A549 (cell line): ENCODE measurements around the gene PCOLCE2.

Source experiments
- BHLHE40 ChIP-seq: IDR thresholded peaks from 2 replicates; pipeline ENCODE4 v1.6.1; 2012; ENCODE audit warnings: low read depth, low read length, inconsistent platforms
- CEBPB ChIP-seq, 2 experiments: fragments of >200 bp in 1 of 2; sonication (Bioruptor Twin) in 1 of 2; formaldehyde crosslinking in 1 of 2; IDR thresholded peaks; 2 replicates each; pipeline ENCODE4 v1.6.1; 2012 to 2016
- CHD4 ChIP-seq: fragments of 200-600 bp; sonication (generic); IDR thresholded peaks from 2 replicates; pipeline ENCODE4 v1.6.1; 2016; ENCODE audit warnings: antibody characterized with exemption, mild to moderate bottlenecking, borderline replicate concordance
- CTCF ChIP-seq: fragments of >200 bp; sonication (Bioruptor Twin); formaldehyde crosslinking; IDR thresholded peaks from 3 replicates; pipeline ENCODE4 v1.5.1; 2016
- HOXB5 ChIP-seq: fragments of 250-450 bp; sonication (Bioruptor Pico); IDR thresholded peaks from 2 replicates; pipeline ENCODE4 v1.5.0; 2020; ENCODE audit warnings: mild to moderate bottlenecking, moderate library complexity
- MAFK ChIP-seq: fragments of 450-650 bp; IDR thresholded peaks from 2 replicates; pipeline ENCODE4 v1.6.1; 2014; ENCODE audit not compliant: partially characterized antibody
- MAZ ChIP-seq: fragments of 150-350 bp; IDR thresholded peaks from 2 replicates; pipeline ENCODE4 v1.6.1; 2014; ENCODE audit warnings: antibody characterized with exemption, low read depth, low read length, borderline replicate concordance
- POLR2A ChIP-seq: IDR thresholded peaks from 2 replicates; pipeline ENCODE4 v1.6.1; 2012; ENCODE audit warnings: mild to moderate bottlenecking, low read length
- RAD21 ChIP-seq, 2 experiments: fragments of >200 bp in 1 of 2; sonication (Bioruptor Twin) in 1 of 2; formaldehyde crosslinking in 1 of 2; IDR thresholded peaks in 1 of 2; conservative IDR thresholded peaks in 1 of 2; 2 replicates in 1 of 2; 3 replicates in 1 of 2; pipeline ENCODE4 v1.6.1; 2012 to 2018; ENCODE audit warnings: inconsistent platforms in 1 of 2
- RFX5 ChIP-seq: fragments of 450-650 bp; IDR thresholded peaks from 2 replicates; pipeline ENCODE4 v1.7.1; 2014; ENCODE audit warnings: antibody characterized with exemption, mild to moderate bottlenecking, moderate library complexity
- TF ChIP-seq, protein P1 (sequence below): fragments of 450-650 bp; IDR thresholded peaks from 2 replicates; pipeline ENCODE4 v1.6.1; 2014; ENCODE audit warnings: antibody characterized with exemption

DNA sequence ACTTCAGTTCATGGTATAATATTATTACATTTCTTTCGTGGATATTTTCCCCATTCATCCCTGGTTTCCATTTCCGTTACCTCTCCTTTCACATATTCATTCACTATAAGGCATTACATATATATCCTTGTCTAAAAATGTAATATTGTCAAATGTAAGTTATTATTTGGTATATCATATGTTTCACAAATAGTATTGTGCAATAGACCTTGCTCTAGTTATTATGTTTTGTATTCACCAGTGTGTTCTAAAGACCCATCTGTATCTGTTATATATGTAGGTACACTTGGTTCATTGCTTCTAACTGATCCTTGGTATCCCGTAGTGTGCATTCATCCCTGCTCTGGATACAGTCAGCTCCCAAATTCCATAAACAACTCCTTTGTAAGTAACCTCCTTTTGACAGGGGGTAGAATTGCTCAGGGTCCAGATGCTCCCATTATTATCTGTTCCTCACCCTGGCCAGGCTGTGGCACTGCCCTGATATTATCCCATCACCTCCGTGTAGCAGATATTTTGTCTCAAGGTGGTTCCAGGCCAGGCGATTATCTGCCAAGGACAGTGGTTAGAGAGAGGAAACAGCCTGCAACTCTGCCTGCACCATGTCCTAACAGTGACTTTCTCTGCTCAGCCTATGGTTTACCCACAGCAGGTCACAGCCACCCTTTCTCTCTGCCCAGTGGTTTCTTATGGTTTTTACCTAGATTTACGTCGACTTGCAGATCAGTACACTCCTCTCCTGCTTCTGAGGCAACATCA lies 45.4 kb upstream of the PCOLCE2 start:
- TF ChIP-seq, protein P1, sequence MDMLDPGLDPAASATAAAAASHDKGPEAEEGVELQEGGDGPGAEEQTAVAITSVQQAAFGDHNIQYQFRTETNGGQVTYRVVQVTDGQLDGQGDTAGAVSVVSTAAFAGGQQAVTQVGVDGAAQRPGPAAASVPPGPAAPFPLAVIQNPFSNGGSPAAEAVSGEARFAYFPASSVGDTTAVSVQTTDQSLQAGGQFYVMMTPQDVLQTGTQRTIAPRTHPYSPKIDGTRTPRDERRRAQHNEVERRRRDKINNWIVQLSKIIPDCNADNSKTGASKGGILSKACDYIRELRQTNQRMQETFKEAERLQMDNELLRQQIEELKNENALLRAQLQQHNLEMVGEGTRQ = no peak
- TF ChIP-seq CTCF (no peak), BHLHE40 (no peak), CEBPB (IDR thresholded peaks at IDR 0.05) (no peak), MAFK (no peak), MAZ (no peak), HOXB5 (CRISPR knock-in tag) (no peak), CHD4 (no peak), RAD21 (conservative IDR thresholded peaks at IDR 0.05 in 1 of 2, IDR thresholded peaks at IDR 0.05 in 1 of 2) (no peak), RFX5 (no peak), POLR2A (no peak)
